Transverse colon (tissue), 4 donors: ENCODE results near the gene NSUN3. TPM values are rescaled to one million over a fixed set of nuclear protein-coding genes. Genes with fewer than 3 reads are reported as not detected.

Experiments used
- DNase-seq: peaks from one replicate; pipeline ENCODE4 v3.0.0-alpha.2; 2019
- H3K27ac ChIP-seq, 4 donors: fragments of 200-600 bp; sonication (generic); 2 replicates each; pipeline ENCODE4 v1.5.1; 2016 to 2018; ENCODE audit warnings: inconsistent platforms in 4 of 4
- H3K27me3 ChIP-seq: fragments of 200-600 bp; sonication (generic); 2 replicates; pipeline ENCODE4 v1.5.1; 2017; ENCODE audit warnings: inconsistent platforms
- H3K36me3 ChIP-seq, 4 donors: fragments of 200-600 bp; sonication (generic); 2 replicates each; pipeline ENCODE4 v1.5.1; 2017 to 2019; ENCODE audit warnings: inconsistent platforms in 4 of 4
- H3K4me1 ChIP-seq, 4 donors: fragments of 200-600 bp; sonication (generic); 2 replicates each; pipeline ENCODE4 v1.5.1; 2017 to 2020; ENCODE audit warnings: inconsistent platforms in 4 of 4
- H3K4me3 ChIP-seq, 4 donors: fragments of 200-600 bp; sonication (generic); 1 replicate in 1 of 4; 2 replicates in 3 of 4; pipeline versions ENCODE4 v1.5.1 to v1.6.1; 2017 to 2019; ENCODE audit warnings: inconsistent platforms in 4 of 4
- H3K9me3 ChIP-seq, 2 donors: fragments of 200-600 bp; sonication (generic); 2 replicates each; pipeline ENCODE4 v1.5.1; 2017 to 2019; ENCODE audit warnings: inconsistent platforms in 2 of 2
- EP300 ChIP-seq: sonication (generic); formaldehyde crosslinking; IDR thresholded peaks from one replicate; pipeline ENCODE4 v1.6.1; 2017; ENCODE audit warnings: antibody characterized with exemption, low read depth
- POLR2A ChIP-seq: fragments of 450-650 bp; IDR thresholded peaks from one replicate; pipeline ENCODE4 v1.6.1; 2016; ENCODE audit warnings: antibody characterized with exemption, mild to moderate bottlenecking, moderate library complexity
- POLR2AphosphoS5 ChIP-seq, 3 donors: sonication (generic); formaldehyde crosslinking; IDR thresholded peaks; one replicate each; pipeline ENCODE4 v1.6.1; 2016; ENCODE audit warnings: antibody characterized with exemption in 3 of 3
- WGBS, 2 donors: methylation state at CpG; one replicate each; pipeline ENCODE4 v1.1.5; 2018; ENCODE audit warnings: low coverage in 1 of 2; 5-methylcytosine and 5-hydroxymethylcytosine counted together
- in situ Hi-C, 4 donors: fragments of 200-750 bp; cut with MboI; loops; one replicate each; pipeline versions ENCODE4 v1.15.0 to v1.15.1; 2017; ENCODE audit warnings: low sequenced_read_pairs in 3 of 4, low pct_ligation_motif_present in 1 of 4, low pct_unique_long_range_greater_than_20kb in 1 of 4
- intact Hi-C: fragments of 100-400 bp; cut with DNase I; formaldehyde crosslinking; loops from one replicate; pipeline ENCODE4 v1.15.1; 2023; ENCODE audit warnings: low total_unique reads
- total RNA-seq, 4 donors: library from RNA; depleted of rRNA; stranded (reverse); fragments of >200 nt; gene quantifications; one replicate each; pipeline ENCODE4 v1.1.0, GENCODE V29; 2016
- TF ChIP-seq, protein P1 (sequence below), 5 experiments: fragments of 200-600 bp in 3 of 5; fragments of 450-650 bp in 2 of 5; sonication (generic) in 3 of 5; IDR thresholded peaks; 1 replicate in 2 of 5; 2 replicates in 3 of 5; pipeline ENCODE4 v1.5.1; 2016 to 2017; ENCODE audit warnings: antibody characterized with exemption in 5 of 5, inconsistent platforms in 3 of 5, mild to moderate bottlenecking in 2 of 5, moderate library complexity in 1 of 5

NSUN3 gene
- 10 to 100 TPM; 10.3 to 27.9 (median 19.0) TPM for total RNA-seq

DNA sequence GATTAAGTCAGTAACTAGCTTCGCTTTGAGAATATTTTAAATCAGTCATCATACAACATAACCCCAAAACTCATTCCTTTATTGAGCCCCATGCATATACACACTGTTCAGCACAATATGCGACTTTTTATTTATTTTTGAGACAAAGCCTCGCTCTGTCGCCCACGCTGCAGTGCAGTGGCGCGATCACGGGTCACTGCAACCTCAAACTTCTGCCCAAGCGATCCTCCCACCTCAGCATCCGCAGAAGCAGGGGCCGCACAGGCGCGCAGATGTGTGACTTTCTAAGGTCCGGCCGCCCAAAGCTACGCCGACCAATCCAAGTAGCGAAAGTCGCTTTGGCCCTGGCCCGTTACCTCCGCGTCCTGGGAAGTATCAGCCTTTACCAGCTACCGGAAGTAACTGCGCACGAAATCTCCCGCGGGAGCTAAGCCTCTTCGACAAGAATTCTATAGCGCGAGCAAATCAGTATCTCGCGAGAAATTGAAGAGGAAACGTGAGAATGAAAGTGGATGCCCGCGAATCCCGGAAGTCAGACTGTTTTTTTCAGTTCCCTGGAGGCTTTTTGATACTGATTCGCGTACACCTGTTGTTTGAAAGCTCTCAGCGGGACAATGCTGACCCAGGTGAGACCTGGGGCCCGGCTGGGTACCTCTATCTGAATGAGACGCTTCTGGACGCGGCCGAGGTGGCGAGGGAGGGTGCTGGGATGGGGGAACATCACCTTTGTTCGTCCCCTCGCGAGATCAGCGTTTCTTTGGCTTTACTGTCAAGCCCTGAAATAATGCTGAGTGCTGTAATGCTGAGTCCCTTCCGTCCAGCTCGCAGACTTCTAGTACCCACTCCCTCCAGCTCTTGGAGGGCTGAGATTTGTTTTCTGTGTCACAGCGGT, at the start of gene NSUN3, which contains the start of gene DHFR2:
Gene NSUN3 (plus strand): TSS at position 549 of the 892 bp plus-strand sequence. CDS start 66 bp downstream, at position 615.
Gene DHFR2 (minus strand): TSS at position 404 of the 892 bp plus-strand sequence. CDS start 1,405 bp downstream, outside the sequence.
- Histone ChIP-seq H3K4me3 (peak within 1 kb of the TSS; percentile 52 to 94 (median 80)), H3K9me3 (no peaks in the 10 kb centered on the region), H3K4me1 (peaks cover 13 to 44% (median 23%) of the 10 kb centered on the region in 4 donors), H3K36me3 (no peaks in the 10 kb centered on the region), H3K27ac (peak within 1 kb of the TSS; percentile 91 to 99 (median 98)), H3K27me3 (no peaks in the 10 kb centered on the region)
- 0 to 1% methylated on average over 14 to 48 of the region's 52 CpGs for WGBS, 2 donors
- DNase-seq, result peak; percentile 93
- intact Hi-C loops, result no loop called here
- in situ Hi-C loops, result loop anchor here in 1 of 4 donors (10.0 kb wide), 1 partner anchor 88 kb away; the partner anchor contains the start of gene PROS1
- TF ChIP-seq POLR2AphosphoS5 (IDR thresholded peaks at IDR 0.05) (peak; percentile 60 to 80 (median 77)), POLR2A (peak; percentile 71), EP300 (no peak)
- TF ChIP-seq, protein P1, sequence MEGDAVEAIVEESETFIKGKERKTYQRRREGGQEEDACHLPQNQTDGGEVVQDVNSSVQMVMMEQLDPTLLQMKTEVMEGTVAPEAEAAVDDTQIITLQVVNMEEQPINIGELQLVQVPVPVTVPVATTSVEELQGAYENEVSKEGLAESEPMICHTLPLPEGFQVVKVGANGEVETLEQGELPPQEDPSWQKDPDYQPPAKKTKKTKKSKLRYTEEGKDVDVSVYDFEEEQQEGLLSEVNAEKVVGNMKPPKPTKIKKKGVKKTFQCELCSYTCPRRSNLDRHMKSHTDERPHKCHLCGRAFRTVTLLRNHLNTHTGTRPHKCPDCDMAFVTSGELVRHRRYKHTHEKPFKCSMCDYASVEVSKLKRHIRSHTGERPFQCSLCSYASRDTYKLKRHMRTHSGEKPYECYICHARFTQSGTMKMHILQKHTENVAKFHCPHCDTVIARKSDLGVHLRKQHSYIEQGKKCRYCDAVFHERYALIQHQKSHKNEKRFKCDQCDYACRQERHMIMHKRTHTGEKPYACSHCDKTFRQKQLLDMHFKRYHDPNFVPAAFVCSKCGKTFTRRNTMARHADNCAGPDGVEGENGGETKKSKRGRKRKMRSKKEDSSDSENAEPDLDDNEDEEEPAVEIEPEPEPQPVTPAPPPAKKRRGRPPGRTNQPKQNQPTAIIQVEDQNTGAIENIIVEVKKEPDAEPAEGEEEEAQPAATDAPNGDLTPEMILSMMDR (IDR thresholded peaks at IDR 0.05), result no peak

DNA sequence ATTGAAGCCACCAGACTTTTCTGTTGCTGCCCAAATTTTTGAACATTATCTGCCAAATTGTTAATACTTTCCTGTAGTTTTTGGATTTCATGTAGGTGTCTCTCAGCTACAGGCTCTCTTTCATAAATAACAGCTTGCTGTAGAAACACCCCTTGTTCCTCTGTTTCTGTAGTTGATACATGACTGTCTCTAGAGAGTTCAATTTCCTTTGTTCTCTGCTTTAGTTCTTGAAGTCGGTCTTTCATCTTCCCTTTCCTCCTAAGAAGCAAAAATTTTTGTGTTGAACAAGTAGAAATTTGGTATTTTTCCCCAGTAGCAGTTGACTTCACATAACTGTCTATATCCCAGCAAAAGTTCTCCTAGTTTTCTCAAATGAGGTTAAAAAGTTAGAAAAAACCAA, 47.8 kb upstream of the NSUN3 start:
- Histone ChIP-seq H3K36me3 (peaks cover 0 to 11% (median 0%) of the 10 kb centered on the region in 4 donors), H3K27ac (no peak overlapping the region), H3K9me3 (no peaks in the 10 kb centered on the region), H3K27me3 (no peaks in the 10 kb centered on the region), H3K4me3 (no peak overlapping the region), H3K4me1 (no peaks in the 10 kb centered on the region)
- 67 to 85% methylated on average over 1 of the region's 1 CpG for WGBS, 2 donors
- in situ Hi-C loops, result no loop called here
- intact Hi-C loops, result no loop called here
- no peak for DNase-seq
- TF ChIP-seq POLR2AphosphoS5 (IDR thresholded peaks at IDR 0.05) (no peak), EP300 (no peak), POLR2A (no peak)
- TF ChIP-seq, protein P1 (IDR thresholded peaks at IDR 0.05), result no peak

DNA sequence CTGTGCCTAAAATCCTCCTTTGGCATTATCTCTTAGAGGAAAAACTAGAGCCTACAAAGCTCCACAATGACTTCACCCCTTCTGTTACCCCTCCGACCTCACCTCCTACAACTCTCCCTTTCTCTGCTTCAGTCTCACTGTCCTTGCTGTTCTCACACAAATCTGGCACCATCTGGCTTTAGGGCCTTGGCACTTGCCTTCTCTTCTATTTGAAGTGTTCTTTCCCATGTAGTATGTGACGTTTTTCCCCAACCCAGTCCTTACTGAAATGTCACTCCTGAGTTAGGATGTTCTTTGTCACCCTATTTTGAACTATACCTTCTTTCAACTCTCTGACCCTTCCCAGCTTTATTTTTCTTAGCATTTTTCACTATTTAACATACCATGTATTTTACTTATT, 43.2 kb upstream of the NSUN3 start:
- no peaks in the 10 kb centered on the region for H3K27me3 ChIP-seq
- H3K4me1 ChIP-seq, result peaks cover 0 to 29% (median 7%) of the 10 kb centered on the region in 4 donors
- intact Hi-C loops, result no loop called here
- DNase-seq, result no peak
- TF ChIP-seq POLR2AphosphoS5 (IDR thresholded peaks at IDR 0.05), result no peak
- TF ChIP-seq, protein P1 (IDR thresholded peaks at IDR 0.05), result no peak
- TF ChIP-seq POLR2A, result no peak
- no peak for TF ChIP-seq EP300
- no peak overlapping the region for H3K27ac ChIP-seq
- WGBS, 2 donors, result 89 to 95% methylated on average over 2 of the region's 2 CpGs
- in situ Hi-C loops, result no loop called here
- no peaks in the 10 kb centered on the region for H3K9me3 ChIP-seq
- H3K36me3 ChIP-seq, result peaks cover 0 to 6% (median 0%) of the 10 kb centered on the region in 4 donors
- no peak overlapping the region for H3K4me3 ChIP-seq

DNA sequence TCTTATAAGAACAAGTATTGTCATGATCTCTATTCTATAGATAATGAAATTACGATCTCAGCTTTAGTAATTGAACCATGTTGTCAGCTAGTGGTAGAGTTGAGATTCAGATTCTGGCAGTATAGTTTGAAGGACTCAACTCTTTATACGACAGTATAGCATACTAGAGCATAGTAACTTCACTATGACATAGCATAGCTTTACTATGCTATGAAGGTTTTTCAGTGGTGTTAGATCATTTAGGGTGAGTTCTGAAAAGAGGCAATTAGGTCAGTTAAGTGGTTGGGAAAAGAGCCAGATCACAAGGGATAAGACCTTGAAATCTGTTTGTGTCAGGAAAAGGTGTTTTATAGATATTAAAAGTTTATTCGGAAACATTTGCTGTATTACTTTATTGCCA, 42.6 kb upstream of the NSUN3 start:
- in situ Hi-C loops, result no loop called here
- no peak for DNase-seq
- WGBS, 2 donors, result 55 to 62% methylated on average over 3 of the region's 3 CpGs
- H3K4me3 ChIP-seq, result no peak overlapping the region
- H3K27me3 ChIP-seq, result no peaks in the 10 kb centered on the region
- no peak overlapping the region for H3K27ac ChIP-seq
- no peaks in the 10 kb centered on the region for H3K9me3 ChIP-seq
- intact Hi-C loops, result no loop called here
- TF ChIP-seq POLR2AphosphoS5 (IDR thresholded peaks at IDR 0.05) (no peak), POLR2A (no peak), EP300 (no peak)
- TF ChIP-seq, protein P1 (IDR thresholded peaks at IDR 0.05), result no peak
- H3K36me3 ChIP-seq, result peaks cover 0 to under 1% (median 0%) of the 10 kb centered on the region in 4 donors
- peaks cover 0 to 32% (median 9%) of the 10 kb centered on the region in 4 donors for H3K4me1 ChIP-seq
